ENCODE data around the gene MIB2.
"Not testable (repeated sequence)": the region's sequence is repeated elsewhere in the genome, so short reads cannot be mapped to it uniquely, and the experiment has no call there.

Gene MIB2

GRCh38 chr1:1615256-1616044 is at the start of gene MIB2:
MIB2 (plus strand) TSS chr1:1615500; CDS start chr1:1623453, 7,953 bp downstream.
- peak; percentile 96 for DNase-seq (ENCODE audit: low read depth in 1 of 2, low spot score in 1 of 2)

GRCh38 chr1:1567152-1567875 is 48.0 kb upstream of the MIB2 start:
- DNase-seq (ENCODE audit: low read depth in 1 of 2, low spot score in 1 of 2): no peak

- no peak for DNase-seq (ENCODE audit: low read depth in 1 of 2, low spot score in 1 of 2)
Measured at GRCh38 chr1:1567891-1568291, 47.4 kb upstream of the MIB2 start.

GRCh38 chr1:1569341-1569740 is 46.0 kb upstream of the MIB2 start:
- no peak for DNase-seq (ENCODE audit: low read depth in 1 of 2, low spot score in 1 of 2)

GRCh38 chr1:1573843-1574720 is 41.2 kb upstream of the MIB2 start:
- peak; percentile 6 to 59 for DNase-seq (ENCODE audit: low read depth in 1 of 2, low spot score in 1 of 2)

- peak; percentile 89 for DNase-seq (ENCODE audit: low read depth in 1 of 2, low spot score in 1 of 2)
Measured at GRCh38 chr1:1574721-1575537, 40.4 kb upstream of the MIB2 start, which contains the start of gene SSU72. SSU72 (minus strand) TSS chr1:1574863; CDS start chr1:1574557, 306 bp downstream.

- DNase-seq (ENCODE audit: low read depth in 1 of 2, low spot score in 1 of 2): no peak
Measured at GRCh38 chr1:1577367-1578011, 37.8 kb upstream of the MIB2 start.

- DNase-seq (ENCODE audit: low read depth in 1 of 2, low spot score in 1 of 2): no peak
Measured at GRCh38 chr1:1578371-1578940, 36.8 kb upstream of the MIB2 start.

GRCh38 chr1:1582585-1583346 is 32.5 kb upstream of the MIB2 start:
- no peak for DNase-seq (ENCODE audit: low read depth in 1 of 2, low spot score in 1 of 2)

- no peak for DNase-seq (ENCODE audit: low read depth in 1 of 2, low spot score in 1 of 2)
Measured at GRCh38 chr1:1583347-1584010, 31.8 kb upstream of the MIB2 start.

- DNase-seq (ENCODE audit: low read depth in 1 of 2, low spot score in 1 of 2): no peak
Measured at GRCh38 chr1:1591452-1591851, 23.8 kb upstream of the MIB2 start.

GRCh38 chr1:1593834-1594601 is 21.3 kb upstream of the MIB2 start:
- DNase-seq (ENCODE audit: low read depth in 1 of 2, low spot score in 1 of 2): no peak

- DNase-seq (ENCODE audit: low read depth in 1 of 2, low spot score in 1 of 2): no peak
Measured at GRCh38 chr1:1594602-1595260, 20.6 kb upstream of the MIB2 start.

- DNase-seq (ENCODE audit: low read depth in 1 of 2, low spot score in 1 of 2): not testable (repeated sequence)
Measured at GRCh38 chr1:1595341-1595740, 20.0 kb upstream of the MIB2 start.

GRCh38 chr1:1596493-1597274 is 18.6 kb upstream of the MIB2 start:
- DNase-seq (ENCODE audit: low read depth in 1 of 2, low spot score in 1 of 2): no peak

- no peak for DNase-seq (ENCODE audit: low read depth in 1 of 2, low spot score in 1 of 2)
Measured at GRCh38 chr1:1597275-1597930, 17.9 kb upstream of the MIB2 start.

Measured in activated CD4-positive, alpha-beta T cell treated with anti-CD3 and anti-CD28 coated beads, Interleukin-2, amount 50 U/mL, for 24 hours (primary cell).